ENCODE results near the gene DDIAS.
"Not testable (repeated sequence)": the region's sequence is repeated elsewhere in the genome, so short reads cannot be mapped to it uniquely, and the experiment has no call there.

The DDIAS gene

DNA sequence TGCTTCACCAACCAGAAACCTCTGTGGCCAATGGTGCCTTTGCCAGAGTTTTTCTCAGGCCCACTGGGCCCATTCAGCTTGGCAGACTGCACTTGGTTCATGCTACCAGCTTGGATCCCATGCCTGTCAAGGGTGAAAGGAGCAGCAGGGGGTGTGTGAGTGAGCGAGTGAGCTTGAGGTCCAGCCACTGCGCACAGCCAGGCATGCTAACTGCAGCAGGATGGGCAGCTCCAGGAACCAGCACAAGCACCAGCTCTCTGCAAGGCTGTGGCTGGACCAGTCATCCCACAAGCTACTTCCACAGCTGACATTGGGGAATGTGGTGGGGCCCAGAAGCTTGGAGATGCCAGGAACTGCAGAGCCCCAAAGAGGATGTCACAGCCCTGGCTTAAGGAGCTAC is 40.8 kb downstream of the DDIAS start:
- H3K4me3 ChIP-seq (replicated peaks; ENCODE audit: low read depth, low read length), result no peak overlapping the region
- no peaks in the 10 kb centered on the region for H3K27me3 ChIP-seq (replicated peaks; ENCODE audit: control insufficient read depth, insufficient read depth, low read length)
- no peak for DNase-seq (ENCODE audit: extremely low read depth, insufficient read length)
- H3K36me3 ChIP-seq (ENCODE audit: control insufficient read depth, insufficient read depth, low read length), result no peaks in the 10 kb centered on the region
- TF ChIP-seq, protein P1, sequence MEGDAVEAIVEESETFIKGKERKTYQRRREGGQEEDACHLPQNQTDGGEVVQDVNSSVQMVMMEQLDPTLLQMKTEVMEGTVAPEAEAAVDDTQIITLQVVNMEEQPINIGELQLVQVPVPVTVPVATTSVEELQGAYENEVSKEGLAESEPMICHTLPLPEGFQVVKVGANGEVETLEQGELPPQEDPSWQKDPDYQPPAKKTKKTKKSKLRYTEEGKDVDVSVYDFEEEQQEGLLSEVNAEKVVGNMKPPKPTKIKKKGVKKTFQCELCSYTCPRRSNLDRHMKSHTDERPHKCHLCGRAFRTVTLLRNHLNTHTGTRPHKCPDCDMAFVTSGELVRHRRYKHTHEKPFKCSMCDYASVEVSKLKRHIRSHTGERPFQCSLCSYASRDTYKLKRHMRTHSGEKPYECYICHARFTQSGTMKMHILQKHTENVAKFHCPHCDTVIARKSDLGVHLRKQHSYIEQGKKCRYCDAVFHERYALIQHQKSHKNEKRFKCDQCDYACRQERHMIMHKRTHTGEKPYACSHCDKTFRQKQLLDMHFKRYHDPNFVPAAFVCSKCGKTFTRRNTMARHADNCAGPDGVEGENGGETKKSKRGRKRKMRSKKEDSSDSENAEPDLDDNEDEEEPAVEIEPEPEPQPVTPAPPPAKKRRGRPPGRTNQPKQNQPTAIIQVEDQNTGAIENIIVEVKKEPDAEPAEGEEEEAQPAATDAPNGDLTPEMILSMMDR (IDR thresholded peaks at IDR 0.05; ENCODE audit: insufficient read depth, low read length, poor library complexity, severe bottlenecking), result no peak

DNA sequence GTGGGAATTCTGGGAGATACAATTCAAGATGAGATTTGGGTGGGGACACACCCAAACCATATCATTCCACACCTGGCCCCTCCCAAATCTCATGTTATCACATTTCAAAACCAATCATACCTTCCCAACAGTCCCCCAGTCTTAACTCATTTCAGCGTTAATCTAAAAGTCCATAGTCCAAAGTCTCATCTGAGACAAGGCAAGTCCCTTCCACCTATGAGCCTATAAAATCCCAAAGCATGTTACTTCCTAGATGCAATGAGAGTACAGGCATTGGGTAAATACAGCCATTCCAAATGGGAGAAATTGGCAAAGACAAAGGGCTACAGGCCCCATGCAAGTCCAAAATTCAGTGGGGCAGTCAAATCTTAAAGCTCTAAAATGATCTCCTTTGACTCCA is 41.9 kb downstream of the DDIAS start:
- not testable (repeated sequence) for H3K27me3 ChIP-seq (replicated peaks; ENCODE audit: control insufficient read depth, insufficient read depth, low read length); H3K36me3 ChIP-seq (ENCODE audit: control insufficient read depth, insufficient read depth, low read length); H3K4me3 ChIP-seq (replicated peaks; ENCODE audit: low read depth, low read length); DNase-seq (ENCODE audit: extremely low read depth, insufficient read length)

DNA sequence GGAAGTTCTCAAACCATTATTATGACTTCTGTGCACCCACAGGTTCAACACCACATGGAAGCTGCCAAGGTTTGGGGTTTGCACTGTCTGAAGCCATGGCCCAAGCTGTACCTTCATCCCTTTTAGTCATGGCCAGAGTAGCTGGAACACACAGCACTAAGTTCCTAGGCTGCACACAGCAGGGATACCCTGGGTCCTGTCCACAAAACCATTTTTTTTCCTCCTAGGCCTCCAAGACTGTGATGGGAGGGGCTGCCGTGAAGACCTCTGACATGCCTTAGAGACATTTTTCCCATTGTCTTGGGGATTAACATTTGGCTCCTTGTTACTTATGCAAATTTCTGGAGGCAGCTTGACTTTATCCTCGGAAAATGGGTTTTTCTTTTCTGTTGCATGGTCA is 42.7 kb downstream of the DDIAS start:
- TF ChIP-seq, protein P1 (IDR thresholded peaks at IDR 0.05; ENCODE audit: insufficient read depth, low read length, poor library complexity, severe bottlenecking), result no peak
- H3K36me3 ChIP-seq (ENCODE audit: control insufficient read depth, insufficient read depth, low read length), result no peaks in the 10 kb centered on the region

DNA sequence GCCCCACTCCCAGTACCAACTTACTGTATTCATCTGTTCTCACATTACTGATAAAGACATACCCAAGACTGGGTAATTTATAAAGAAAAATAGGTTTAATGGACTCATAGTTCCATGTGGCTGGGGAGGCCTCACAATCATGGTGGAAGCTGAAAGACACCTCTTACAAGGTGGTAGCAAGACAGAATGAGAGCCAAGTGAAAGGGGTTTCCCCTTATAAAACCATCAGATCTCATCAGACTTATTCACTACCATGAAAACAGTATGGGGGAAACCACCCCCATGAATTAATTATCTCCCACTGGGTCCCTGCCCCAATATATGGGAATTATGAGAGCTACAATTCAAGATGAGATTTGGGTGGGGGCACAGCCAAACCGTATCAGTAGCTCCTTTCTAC is 43.5 kb downstream of the DDIAS start:
- not testable (repeated sequence) for H3K27me3 ChIP-seq (replicated peaks; ENCODE audit: control insufficient read depth, insufficient read depth, low read length); H3K4me3 ChIP-seq (replicated peaks; ENCODE audit: low read depth, low read length); DNase-seq (ENCODE audit: extremely low read depth, insufficient read length); H3K36me3 ChIP-seq (ENCODE audit: control insufficient read depth, insufficient read depth, low read length)

More for the DNA sequence above, 42.7 kb downstream of the DDIAS start:
- Histone ChIP-seq H3K4me3 (replicated peaks; ENCODE audit: low read depth, low read length) (no peak overlapping the region), H3K27me3 (replicated peaks; ENCODE audit: control insufficient read depth, insufficient read depth, low read length) (no peaks in the 10 kb centered on the region)
- no peak for DNase-seq (ENCODE audit: extremely low read depth, insufficient read length)

DNA sequence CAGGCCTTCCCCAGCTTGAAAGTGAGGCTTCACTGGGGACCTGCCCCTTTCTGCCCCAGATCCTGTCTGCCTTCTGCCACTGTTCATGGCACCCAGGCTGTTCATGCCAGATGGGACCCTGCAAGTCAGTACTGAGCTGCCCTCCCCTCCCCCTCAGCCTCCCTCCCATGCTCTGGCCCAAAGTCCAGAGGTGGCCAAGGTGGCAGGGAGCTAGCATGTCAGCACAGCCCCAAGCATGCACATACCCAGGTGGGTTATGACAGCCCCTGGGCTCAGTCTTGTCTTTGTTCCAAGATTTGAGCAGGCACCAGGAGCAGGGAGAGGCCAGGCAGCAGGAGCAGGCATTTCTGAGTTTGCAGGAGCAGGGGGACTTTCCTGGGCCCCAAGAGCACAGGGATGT is 44.1 kb downstream of the DDIAS start:
- DNase-seq (ENCODE audit: extremely low read depth, insufficient read length), result no peak
- Histone ChIP-seq H3K27me3 (replicated peaks; ENCODE audit: control insufficient read depth, insufficient read depth, low read length) (no peaks in the 10 kb centered on the region), H3K4me3 (replicated peaks; ENCODE audit: low read depth, low read length) (no peak overlapping the region), H3K36me3 (ENCODE audit: control insufficient read depth, insufficient read depth, low read length) (no peaks in the 10 kb centered on the region)
- TF ChIP-seq, protein P1 (IDR thresholded peaks at IDR 0.05; ENCODE audit: insufficient read depth, low read length, poor library complexity, severe bottlenecking), result no peak

DNA sequence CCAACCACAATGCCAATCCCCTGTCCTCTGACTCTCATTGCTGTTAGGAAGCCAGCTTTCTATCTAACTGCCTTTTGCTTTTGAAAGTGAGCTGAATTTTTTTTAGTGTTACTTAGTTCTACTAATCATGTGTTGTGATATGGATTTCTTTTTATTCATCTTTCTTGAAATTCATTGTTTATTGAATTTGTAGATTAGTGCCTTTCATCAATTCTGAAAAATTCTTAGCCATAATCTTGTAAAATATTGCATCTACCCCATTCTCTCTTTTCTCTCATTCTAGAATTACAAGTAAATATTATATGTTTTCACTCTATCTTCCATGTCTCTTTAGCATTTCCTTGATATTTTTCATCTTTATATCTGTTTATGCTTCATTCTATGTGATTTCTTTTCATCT is 47.8 kb downstream of the DDIAS start:
- no peak for DNase-seq (ENCODE audit: extremely low read depth, insufficient read length)
- Histone ChIP-seq H3K36me3 (ENCODE audit: control insufficient read depth, insufficient read depth, low read length) (no peaks in the 10 kb centered on the region), H3K4me3 (replicated peaks; ENCODE audit: low read depth, low read length) (no peak overlapping the region), H3K27me3 (replicated peaks; ENCODE audit: control insufficient read depth, insufficient read depth, low read length) (no peaks in the 10 kb centered on the region)
- TF ChIP-seq, protein P1 (IDR thresholded peaks at IDR 0.05; ENCODE audit: insufficient read depth, low read length, poor library complexity, severe bottlenecking), result no peak

DNA sequence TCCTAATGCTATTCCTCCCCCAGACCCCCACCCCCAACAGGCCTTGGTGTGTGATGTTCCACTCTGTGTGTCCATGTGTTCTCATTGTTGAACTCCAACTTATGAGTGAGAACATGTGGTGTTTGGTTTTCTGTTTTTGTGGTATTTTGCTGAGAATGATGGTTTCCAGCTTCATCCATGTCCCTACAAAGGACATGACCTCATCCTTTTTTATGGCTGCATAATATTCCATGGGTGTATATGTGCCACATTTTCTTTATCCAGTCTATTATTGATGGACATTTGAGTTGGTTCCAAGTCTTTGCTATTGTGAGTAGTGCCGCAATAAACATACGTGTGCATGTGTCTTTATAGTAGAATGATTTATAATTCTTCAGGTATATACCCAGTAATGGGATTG is 49.0 kb downstream of the DDIAS start:
- DNase-seq (ENCODE audit: extremely low read depth, insufficient read length); H3K27me3 ChIP-seq (replicated peaks; ENCODE audit: control insufficient read depth, insufficient read depth, low read length); H3K36me3 ChIP-seq (ENCODE audit: control insufficient read depth, insufficient read depth, low read length); H3K4me3 ChIP-seq (replicated peaks; ENCODE audit: low read depth, low read length): not testable (repeated sequence)

DNA sequence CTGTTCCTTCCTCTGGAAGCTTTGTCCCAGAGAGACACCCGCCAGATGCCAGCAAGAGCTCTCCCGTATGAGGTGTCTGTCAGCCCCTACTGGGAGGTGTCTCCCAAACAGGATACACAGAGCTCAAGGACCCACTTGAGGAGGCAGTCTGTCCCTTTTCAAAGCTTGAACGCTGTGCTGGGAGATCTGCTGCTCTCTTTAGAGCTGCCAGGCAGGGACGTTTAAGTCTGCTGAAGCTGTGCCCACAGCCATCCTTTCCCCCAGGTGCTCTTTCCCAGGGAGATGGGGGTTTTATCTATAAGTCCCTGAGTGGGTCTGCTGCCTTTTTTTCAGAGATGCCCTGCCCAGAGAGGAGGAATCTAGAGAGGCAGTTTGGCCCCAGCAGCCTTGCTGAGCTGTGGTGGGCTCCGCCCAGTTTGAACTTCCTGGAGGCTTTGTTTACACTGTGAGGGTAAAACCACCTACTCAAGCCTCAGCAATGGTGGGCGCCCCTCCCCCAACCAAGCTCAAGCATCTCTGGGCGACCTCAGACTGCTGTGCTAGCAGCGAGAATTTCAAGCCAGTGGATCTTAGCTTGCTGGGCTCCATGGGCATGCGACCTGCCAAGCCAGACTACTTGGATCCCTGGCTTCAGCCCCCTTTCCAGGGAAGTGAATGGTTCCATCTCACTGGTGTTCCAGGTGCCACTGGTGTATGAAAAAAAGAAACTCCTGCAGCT is 54.4 kb downstream of the DDIAS start:
- H3K4me3 ChIP-seq (replicated peaks; ENCODE audit: low read depth, low read length); H3K36me3 ChIP-seq (ENCODE audit: control insufficient read depth, insufficient read depth, low read length); DNase-seq (ENCODE audit: extremely low read depth, insufficient read length); H3K27me3 ChIP-seq (replicated peaks; ENCODE audit: control insufficient read depth, insufficient read depth, low read length): not testable (repeated sequence)
